Measurements from ENCODE around the gene UNC13D. TPM values are rescaled to one million over a fixed set of nuclear protein-coding genes. Genes with fewer than 3 reads are reported as not detected.
"Not testable (repeated sequence)": the region's sequence is repeated elsewhere in the genome, so short reads cannot be mapped to it uniquely, and the experiment has no call there.

The UNC13D gene
- 10.7 TPM for total RNA-seq
- long read RNA-seq, partial matches to known transcripts = 3 of 8 reads
- long read RNA-seq, other reads (novel, unspliced or antisense) = 5 of 8 reads

DNA sequence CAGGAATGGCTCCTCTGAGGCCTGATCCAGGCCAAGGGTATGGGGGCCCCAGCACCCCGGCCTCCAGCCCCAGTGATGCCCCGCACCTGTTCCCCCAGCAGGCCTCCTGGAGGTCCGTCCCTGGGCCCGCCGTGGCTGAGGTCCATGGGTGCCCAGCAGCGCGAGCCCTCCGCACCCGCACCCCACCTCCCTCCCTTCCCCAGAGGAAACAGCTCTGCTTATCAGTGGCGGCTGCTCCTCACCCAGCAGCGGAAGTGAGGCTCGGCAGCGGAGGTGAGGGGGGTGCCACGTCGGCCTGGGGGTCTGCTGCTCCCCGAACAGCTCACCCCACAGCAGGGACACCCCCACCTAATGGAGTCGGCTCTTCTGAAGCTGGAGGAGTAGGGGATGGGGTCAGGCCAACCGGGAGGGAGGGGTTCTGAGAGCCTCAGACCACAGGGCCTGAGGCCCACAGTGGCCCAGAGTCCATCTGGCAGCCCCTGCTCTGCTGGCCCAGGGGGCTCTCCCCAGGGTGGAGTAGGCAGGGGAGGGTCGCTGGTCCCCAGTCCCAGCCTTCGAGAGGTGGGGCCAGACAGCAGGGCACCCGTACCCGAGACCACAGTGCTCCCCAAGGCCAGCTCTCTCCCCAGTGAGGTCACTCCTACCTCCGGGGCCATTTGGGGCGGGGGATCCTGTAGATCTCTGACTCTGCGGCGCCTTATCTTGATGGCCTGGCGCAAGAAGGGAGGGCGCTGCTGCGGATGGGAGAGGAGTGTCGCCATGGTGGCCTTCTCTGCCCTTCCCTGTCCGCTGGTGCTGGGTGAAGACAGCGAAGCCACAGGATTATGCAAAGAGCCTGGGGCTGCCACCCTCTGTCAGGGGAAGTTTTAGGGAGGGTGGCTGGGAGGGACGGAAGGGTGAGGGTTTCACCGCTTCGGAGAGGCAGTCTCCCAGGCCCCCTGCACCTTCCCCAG, at the start of gene UNC13D:
Gene UNC13D, minus strand, starts transcription at position 828 of the 953 bp plus-strand sequence. Its CDS starts 67 bp downstream, at position 761.
- peak; percentile 9 for ATAC-seq

GRCh38 chr17:75893305-75894048, 49.3 kb upstream of the UNC13D start:
- no peak for DNase-seq (ENCODE audit: missing footprints)
- no peak for ATAC-seq
- intact Hi-C loops (cut with DNase I) = loop anchor here (1.0 kb wide), 1 partner anchor 11 kb away; no protein-coding TSS in a partner anchor

More for the DNA sequence above, at the start of gene UNC13D:
- intact Hi-C loops (cut with DNase I) = no loop called here
- DNase-seq (ENCODE audit: missing footprints) = peak; percentile 79

- no peak for DNase-seq (ENCODE audit: missing footprints)
- intact Hi-C loops (cut with DNase I) = no loop called here
- ATAC-seq = no peak
These were observed 48.5 kb upstream of the UNC13D start for GRCh38 chr17:75892556-75893224.

- DNase-seq (ENCODE audit: missing footprints) = no peak
- no peak for ATAC-seq
- intact Hi-C loops (cut with DNase I) = no loop called here
These were observed 47.7 kb upstream of the UNC13D start for GRCh38 chr17:75891605-75892555.

DNA sequence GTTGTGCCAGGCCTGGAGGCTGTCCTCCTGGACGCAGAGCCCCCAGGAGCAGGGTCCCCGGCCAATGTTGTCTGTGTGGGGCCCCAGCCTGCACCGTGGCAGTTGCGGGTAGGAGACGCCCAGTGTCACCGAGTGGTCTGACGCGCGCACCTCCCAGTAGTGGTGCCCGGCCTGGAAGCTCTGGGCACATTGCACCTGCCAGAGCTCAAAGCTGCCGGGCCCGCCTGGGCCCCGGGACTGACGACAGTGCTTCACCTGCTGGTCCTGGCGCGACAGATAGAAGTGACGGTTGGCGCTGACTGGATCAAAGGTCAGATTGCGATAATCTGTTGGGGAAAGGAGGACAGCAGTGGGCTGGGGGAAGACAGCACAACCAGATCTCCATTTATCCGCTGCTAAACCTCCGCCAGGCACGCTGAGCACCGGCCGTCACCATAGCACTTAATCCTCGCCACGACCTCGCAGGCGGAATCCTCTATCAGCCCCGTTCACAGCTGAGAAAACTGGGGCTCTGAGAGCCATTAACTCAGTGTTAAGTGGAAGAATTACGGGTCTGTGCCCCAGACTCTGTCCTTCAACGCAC, 46.9 kb upstream of the UNC13D start:
- intact Hi-C loops (cut with DNase I) = no loop called here
- DNase-seq (ENCODE audit: missing footprints) (no peak), ATAC-seq (no peak)

DNA sequence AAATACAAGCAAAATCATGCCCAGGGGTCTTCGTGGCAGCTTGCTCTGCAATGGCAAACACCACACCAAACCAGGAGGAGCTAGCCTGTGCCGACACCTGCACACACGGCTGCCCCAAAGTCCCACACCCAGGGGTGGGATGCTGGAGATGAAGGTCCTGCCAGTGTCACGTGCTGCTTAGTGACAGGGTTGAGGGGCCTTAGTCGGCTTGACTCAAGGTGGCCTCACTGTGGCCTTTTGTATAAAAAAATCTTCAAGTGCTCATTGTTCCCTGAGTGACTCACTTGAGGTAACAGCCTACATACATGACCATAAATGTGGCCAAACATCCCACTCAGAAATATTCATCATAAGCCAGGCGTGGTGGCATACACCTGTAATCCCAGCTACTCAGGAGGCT, 45.2 kb upstream of the UNC13D start:
- no peak for DNase-seq (ENCODE audit: missing footprints)
- no peak for ATAC-seq
- intact Hi-C loops (cut with DNase I) = no loop called here

GRCh38 chr17:75888484-75888883, 44.3 kb upstream of the UNC13D start:
- no peak for ATAC-seq
- intact Hi-C loops (cut with DNase I) = no loop called here
- DNase-seq (ENCODE audit: missing footprints) = no peak

- intact Hi-C loops (cut with DNase I); ATAC-seq; DNase-seq (ENCODE audit: missing footprints): not testable (repeated sequence)
These were observed 41.7 kb upstream of the UNC13D start for GRCh38 chr17:75885860-75886259.

GRCh38 chr17:75885431-75885830, 41.2 kb upstream of the UNC13D start:
- ATAC-seq = no peak
- intact Hi-C loops (cut with DNase I) = no loop called here
- no peak for DNase-seq (ENCODE audit: missing footprints)

GRCh38 chr17:75881678-75882454, 37.7 kb upstream of the UNC13D start:
- ATAC-seq = no peak
- intact Hi-C loops (cut with DNase I) = loop anchor here (1.0 kb wide), 1 partner anchor 12 kb away; no protein-coding TSS in a partner anchor
- no peak for DNase-seq (ENCODE audit: missing footprints)

- intact Hi-C loops (cut with DNase I) = no loop called here
- DNase-seq (ENCODE audit: missing footprints) (no peak), ATAC-seq (no peak)
These were observed 36.1 kb upstream of the UNC13D start for GRCh38 chr17:75880266-75880665.

GRCh38 chr17:75878174-75878998, 34.2 kb upstream of the UNC13D start, which contains the start of gene TRIM47:
Gene TRIM47 (minus strand): TSS chr17:75878581. CDS start chr17:75878548, 33 bp downstream.
- peak; percentile 84 for DNase-seq (ENCODE audit: missing footprints)
- peak; percentile 68 for ATAC-seq
- intact Hi-C loops (cut with DNase I) = loop anchor here (5.0 kb wide), 1 partner anchor 101 kb away; a partner anchor contains a TSS

DNA sequence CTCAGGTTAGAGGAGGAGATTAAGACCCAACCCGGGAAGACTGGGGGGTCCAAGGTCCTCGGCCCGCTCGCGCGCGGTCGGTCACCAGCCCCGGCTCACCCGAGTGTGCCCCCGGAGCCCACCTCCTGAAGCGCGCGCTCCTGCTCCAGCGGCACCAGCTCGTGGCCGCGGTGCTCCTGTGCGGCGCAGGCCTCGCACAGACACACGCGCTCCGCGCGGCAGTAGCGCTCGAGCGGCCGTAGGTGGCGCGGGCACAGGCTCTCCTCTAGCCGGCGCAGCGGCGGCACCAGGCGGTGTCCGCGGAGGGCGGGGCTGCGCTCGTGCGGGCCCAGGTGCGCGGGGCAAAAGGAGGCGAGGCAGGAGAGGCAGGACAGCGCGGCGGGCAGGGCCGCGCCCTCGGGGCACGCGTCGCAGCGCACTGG, 33.6 kb upstream of the UNC13D start:
- intact Hi-C loops (cut with DNase I) = loop anchor here (2.0 to 5.0 kb wide), 2 partner anchors 19 to 100 kb away; partner anchors contain the start of gene TRIM65
- peak; percentile 68 for ATAC-seq
- peak; percentile 88 for DNase-seq (ENCODE audit: missing footprints)

- peak; percentile 94 for DNase-seq (ENCODE audit: missing footprints)
- intact Hi-C loops (cut with DNase I) = loop anchor here (2.0 to 5.0 kb wide), 2 partner anchors 20 to 100 kb away; partner anchors contain the start of gene TRIM65
- peak; percentile 66 for ATAC-seq
These were observed 32.9 kb upstream of the UNC13D start for GRCh38 chr17:75876938-75877751.

All from Right ventricle myocardium inferior (tissue), 1 donor.